Measurements from ENCODE around the gene DNAJB8. TPM values are rescaled to one million over a fixed set of nuclear protein-coding genes. Genes with fewer than 3 reads are reported as not detected.

DNAJB8 gene
- total RNA-seq, 1 experiment from 2014 or later = not detected

- H3K27me3 Mint-ChIP-seq (ENCODE audit: low read depth) = peaks cover 53% of the 10 kb centered on the region
- no peak overlapping the region for H2BK5ac ChIP-seq (ENCODE audit: insufficient read length, low read length)
Measured at GRCh38 chr3:128423525-128424147, 43.1 kb downstream of the DNAJB8 start.

More at GRCh38 chr3:128423525-128424147, 43.1 kb downstream of the DNAJB8 start:
- H3K23ac ChIP-seq (ENCODE audit: insufficient read length, low read depth, low read length) = no peak overlapping the region
- peaks cover 4% of the 10 kb centered on the region for H3K23me2 ChIP-seq (ENCODE audit: insufficient read length, low read depth, low read length, poor library complexity, severe bottlenecking)
- no peaks in the 10 kb centered on the region for H4K20me1 ChIP-seq (ENCODE audit: control insufficient read depth, insufficient read depth, insufficient read length)
- no peaks in the 10 kb centered on the region; the same call in 1 of the 2 replicates for H3K4me1 ChIP-seq (ENCODE audit: insufficient read depth, low read length)
- TF ChIP-seq CTCF (conservative IDR thresholded peaks at IDR 0.05) = no peak
- no peak overlapping the region for H3K27ac ChIP-seq (ENCODE audit: insufficient read length, low read depth, low read length)
- peaks cover 0 to 4% of the 10 kb centered on the region in 2 experiments; a peak in 1 of 5 replicates for H3K9me3 Mint-ChIP-seq
- DNase-seq = no peak
- H3K27me3 ChIP-seq (ENCODE audit: insufficient read depth, low read length) = peaks cover 7% of the 10 kb centered on the region; the same call in 1 of the 2 replicates
- H3K36me3 Mint-ChIP-seq (ENCODE audit: insufficient read depth in 1 of 3, low read depth in 3 of 3) = peaks cover 0 to 4% (median 3%) of the 10 kb centered on the region in 3 experiments; a peak in 2 of 7 replicates
- H3K4me3 Mint-ChIP-seq = no peak overlapping the region
- no peak overlapping the region for H2BK12ac ChIP-seq (ENCODE audit: insufficient read length, low read depth, low read length)
- no peak overlapping the region for H3K18ac ChIP-seq (ENCODE audit: insufficient read length, low read depth, low read length)
- no peak overlapping the region for H3K56ac ChIP-seq (ENCODE audit: insufficient read length, low read depth, low read length)
- H2AFZ ChIP-seq (ENCODE audit: low read length) = no peak overlapping the region
- no peak overlapping the region for H2BK20ac ChIP-seq (ENCODE audit: low read depth, low read length, poor library complexity, severe bottlenecking)
- H4K91ac ChIP-seq (ENCODE audit: insufficient read length, low read depth, low read length) = no peak overlapping the region
- H4K5ac ChIP-seq (ENCODE audit: insufficient read length, low read depth, low read length) = no peak overlapping the region
- WGBS (ENCODE audit: extremely low coverage, insufficient read length, low lambda C conversion rate) = no CpG with 5 or more reads among the region's 7 CpGs
- no peak overlapping the region for H3K4ac ChIP-seq (ENCODE audit: low read depth, low read length)
- H4K8ac ChIP-seq (replicated peaks; ENCODE audit: insufficient read length, low read depth, low read length) = no peak overlapping the region
- no peak overlapping the region for H2BK120ac ChIP-seq (ENCODE audit: low read depth, low read length, poor library complexity, severe bottlenecking)
- no peak overlapping the region for H3K4me2 ChIP-seq (ENCODE audit: insufficient read depth, insufficient read length, low read length)
- H3K9ac ChIP-seq (ENCODE audit: extremely low read depth, insufficient read length, low read length) = no peak overlapping the region
- no peaks in the 10 kb centered on the region for H3K79me2 ChIP-seq (ENCODE audit: insufficient read depth, low read length)
- no peak overlapping the region for H3T11ph ChIP-seq (ENCODE audit: low read length)
- H3K14ac ChIP-seq (ENCODE audit: insufficient read depth, low read length) = no peak overlapping the region
- H3K79me1 ChIP-seq (ENCODE audit: insufficient read depth, low read depth, low read length, poor library complexity, severe bottlenecking) = no peaks in the 10 kb centered on the region
- H2BK15ac ChIP-seq (ENCODE audit: low read depth, low read length) = no peak overlapping the region
- peaks cover 18 to 21% of the 10 kb centered on the region in 2 experiments for H3K4me1 Mint-ChIP-seq
- no peak overlapping the region for H2AK5ac ChIP-seq (ENCODE audit: insufficient read length, low read length)
- no peak overlapping the region for H3K27ac Mint-ChIP-seq
- no peaks in the 10 kb centered on the region for H3K9me3 ChIP-seq (ENCODE audit: control insufficient read depth, low read depth, low read length)

All from H9 (cell line).